Mesodermal cell (in vitro differentiated cells): ENCODE measurements around the gene RBFOX2.

Experiments used
- H3K27ac ChIP-seq: 2 replicates; pipeline ENCODE4 v1.7.0; 2013; ENCODE audit warnings: mild to moderate bottlenecking, low read depth, low read length, moderate library complexity; ENCODE audit not compliant: severe bottlenecking
- H3K36me3 ChIP-seq: 2 replicates; pipeline ENCODE4 v1.7.1; 2013; ENCODE audit warnings: mild to moderate bottlenecking, low read length, moderate library complexity; ENCODE audit not compliant: control insufficient read depth, insufficient read depth
- H3K4me1 ChIP-seq: one replicate; pipeline ENCODE4 v1.7.1; 2013; ENCODE audit warnings: mild to moderate bottlenecking, low read length; ENCODE audit not compliant: insufficient read depth, control insufficient read depth, poor library complexity, severe bottlenecking
- H3K4me3 ChIP-seq: 2 replicates; pipeline ENCODE4 v1.7.0; 2013; ENCODE audit warnings: low read length, control low read depth, mild to moderate bottlenecking; ENCODE audit not compliant: insufficient read depth, poor library complexity, severe bottlenecking; ENCODE audit errors: extremely low read depth
- H3K9me3 ChIP-seq: 2 replicates; pipeline ENCODE4 v1.7.1; 2013; ENCODE audit warnings: mild to moderate bottlenecking, low read length, moderate library complexity; ENCODE audit not compliant: control insufficient read depth
- WGBS, 2 experiments: methylation state at CpG; one replicate each; pipeline ENCODE4 v1.1.5; 2013; ENCODE audit warnings: missing lambda C conversion rate in 2 of 2; ENCODE audit not compliant: insufficient coverage in 2 of 2; 5-methylcytosine and 5-hydroxymethylcytosine counted together

Gene RBFOX2

GRCh38 chr22:35940166-35940565, 88.5 kb downstream of the RBFOX2 start:
- WGBS, 2 experiments, result no CpG with 5 or more reads among the region's 1 CpG
- H3K27ac ChIP-seq, result no peak overlapping the region
- no peak overlapping the region for H3K4me3 ChIP-seq

GRCh38 chr22:35938226-35938625, 90.4 kb downstream of the RBFOX2 start:
- 100% methylated on average over 1 of the region's 1 CpG for WGBS, 2 experiments
- H3K27ac ChIP-seq, result no peak overlapping the region
- H3K9me3 ChIP-seq, result no peaks in the 10 kb centered on the region
- H3K36me3 ChIP-seq, result peaks cover 24% of the 10 kb centered on the region
- H3K4me1 ChIP-seq, result no peaks in the 10 kb centered on the region
- no peak overlapping the region for H3K4me3 ChIP-seq

More at GRCh38 chr22:35940166-35940565, 88.5 kb downstream of the RBFOX2 start:
- no peaks in the 10 kb centered on the region for H3K4me1 ChIP-seq
- no peaks in the 10 kb centered on the region for H3K9me3 ChIP-seq
- H3K36me3 ChIP-seq, result peaks cover 23% of the 10 kb centered on the region

- H3K4me3 ChIP-seq, result no peak overlapping the region
- H3K36me3 ChIP-seq, result peaks cover 9% of the 10 kb centered on the region
- peaks cover 5% of the 10 kb centered on the region for H3K4me1 ChIP-seq
- no peak overlapping the region for H3K27ac ChIP-seq
- H3K9me3 ChIP-seq, result no peaks in the 10 kb centered on the region
Measured at GRCh38 chr22:35930933-35931332, 97.7 kb downstream of the RBFOX2 start.

GRCh38 chr22:35928285-35928798, 100.3 kb downstream of the RBFOX2 start:
- peaks cover 9% of the 10 kb centered on the region for H3K36me3 ChIP-seq
- H3K4me1 ChIP-seq, result peaks cover 12% of the 10 kb centered on the region
- WGBS, 2 experiments, result 100% methylated on average over 1 to 2 of the region's 3 CpGs

GRCh38 chr22:35923026-35923425, 105.6 kb downstream of the RBFOX2 start:
- Histone ChIP-seq H3K27ac (no peak overlapping the region), H3K9me3 (no peaks in the 10 kb centered on the region), H3K36me3 (peaks cover 9% of the 10 kb centered on the region), H3K4me3 (no peak overlapping the region), H3K4me1 (peaks cover 13% of the 10 kb centered on the region)
- 80 to 83% methylated on average over 1 of the region's 2 CpGs for WGBS, 2 experiments

More at GRCh38 chr22:35928285-35928798, 100.3 kb downstream of the RBFOX2 start:
- H3K4me3 ChIP-seq, result no peak overlapping the region
- no peak overlapping the region for H3K27ac ChIP-seq
- H3K9me3 ChIP-seq, result no peaks in the 10 kb centered on the region

GRCh38 chr22:35921777-35922176, 106.8 kb downstream of the RBFOX2 start:
- Histone ChIP-seq H3K4me1 (peaks cover 12% of the 10 kb centered on the region), H3K36me3 (peaks cover 9% of the 10 kb centered on the region), H3K9me3 (no peaks in the 10 kb centered on the region), H3K27ac (peak overlapping the region; percentile 82), H3K4me3 (no peak overlapping the region)

GRCh38 chr22:35921044-35921443, 107.6 kb downstream of the RBFOX2 start:
- Histone ChIP-seq H3K9me3 (no peaks in the 10 kb centered on the region), H3K4me3 (no peak overlapping the region), H3K27ac (no peak overlapping the region), H3K36me3 (peaks cover 9% of the 10 kb centered on the region), H3K4me1 (peaks cover 17% of the 10 kb centered on the region)
- 100% methylated on average over 1 of the region's 2 CpGs; no CpG with 5 or more reads in 1 of the 2 experiments for WGBS, 2 experiments

- no peaks in the 10 kb centered on the region for H3K36me3 ChIP-seq
- H3K4me3 ChIP-seq, result no peak overlapping the region
- H3K4me1 ChIP-seq, result peaks cover 27% of the 10 kb centered on the region
- no peak overlapping the region for H3K27ac ChIP-seq
- no peaks in the 10 kb centered on the region for H3K9me3 ChIP-seq
- WGBS, 2 experiments, result 85 to 96% methylated on average over 8 of the region's 8 CpGs
Measured at GRCh38 chr22:35919002-35919542, 109.6 kb downstream of the RBFOX2 start.

GRCh38 chr22:35918456-35918855, 110.2 kb downstream of the RBFOX2 start:
- Histone ChIP-seq H3K36me3 (no peaks in the 10 kb centered on the region), H3K9me3 (no peaks in the 10 kb centered on the region), H3K4me1 (peaks cover 32% of the 10 kb centered on the region), H3K4me3 (no peak overlapping the region), H3K27ac (no peak overlapping the region)
- 82 to 100% methylated on average over 2 of the region's 3 CpGs for WGBS, 2 experiments

- H3K36me3 ChIP-seq, result no peaks in the 10 kb centered on the region
- H3K4me3 ChIP-seq, result no peak overlapping the region
- no peaks in the 10 kb centered on the region for H3K9me3 ChIP-seq
- H3K27ac ChIP-seq, result no peak overlapping the region
- WGBS, 2 experiments, result 100% methylated on average over 1 to 3 of the region's 4 CpGs
- H3K4me1 ChIP-seq, result peaks cover 29% of the 10 kb centered on the region
Measured at GRCh38 chr22:35917651-35918050, 111.0 kb downstream of the RBFOX2 start.

- Histone ChIP-seq H3K27ac (peak overlapping the region; percentile 91), H3K4me1 (peaks cover 36% of the 10 kb centered on the region)
- WGBS, 2 experiments, result 34 to 57% methylated on average over 3 to 5 of the region's 5 CpGs
Measured at GRCh38 chr22:35915477-35916013, 113.1 kb downstream of the RBFOX2 start.

More at GRCh38 chr22:35915477-35916013, 113.1 kb downstream of the RBFOX2 start:
- Histone ChIP-seq H3K9me3 (no peaks in the 10 kb centered on the region), H3K36me3 (no peaks in the 10 kb centered on the region), H3K4me3 (peak overlapping the region; percentile 33)
